Gastroesophageal sphincter (tissue), 4 donors: ENCODE results near the gene ZKSCAN3. TPM values are rescaled to one million over a fixed set of nuclear protein-coding genes. Genes with fewer than 3 reads are reported as not detected.
"Not testable (repeated sequence)": the region's sequence is repeated elsewhere in the genome, so short reads cannot be mapped to it uniquely, and the experiment has no call there.

Experiments
- ATAC-seq: fragments of 150-250 bp; one replicate; pipeline ENCODE4 v1.9.1; 2016; ENCODE audit warnings: mild to moderate bottlenecking, moderate library complexity
- H3K27ac ChIP-seq, 4 donors: fragments of 200-600 bp; sonication (generic) in 3 of 4; 1 replicate in 3 of 4; 2 replicates in 1 of 4; pipeline ENCODE4 v1.5.1; 2016 to 2019
- H3K27me3 ChIP-seq: fragments of 200-600 bp; sonication (generic); one replicate; pipeline ENCODE4 v1.5.1; 2019
- H3K36me3 ChIP-seq, 2 donors: fragments of 200-600 bp; sonication (generic); one replicate each; pipeline ENCODE4 v1.5.1; 2019; ENCODE audit warnings: control low read depth in 1 of 2
- H3K4me1 ChIP-seq, 3 donors: fragments of 200-600 bp; sonication (generic); 1 replicate in 2 of 3; 2 replicates in 1 of 3; pipeline ENCODE4 v1.5.1; 2016 to 2019; ENCODE audit warnings: control low read depth in 2 of 3
- H3K4me3 ChIP-seq, 2 donors: fragments of 200-600 bp; sonication (generic); one replicate each; pipeline ENCODE4 v1.5.1; 2019; ENCODE audit warnings: mild to moderate bottlenecking in 1 of 2, moderate library complexity in 1 of 2
- H3K9me3 ChIP-seq, 3 donors: fragments of 200-600 bp; sonication (generic); one replicate each; pipeline ENCODE4 v1.5.1; 2017 to 2019; ENCODE audit warnings: control low read depth in 2 of 3
- CTCF ChIP-seq, 4 experiments: fragments of 200-600 bp in 2 of 4; fragments of 450-650 bp in 2 of 4; sonication (generic) in 1 of 4; IDR thresholded peaks; one replicate each; pipeline ENCODE4 v1.5.1; 2017 to 2019; ENCODE audit warnings: antibody characterized with exemption in 4 of 4, mild to moderate bottlenecking in 2 of 4, moderate library complexity in 2 of 4
- EP300 ChIP-seq: sonication (generic); formaldehyde crosslinking; IDR thresholded peaks from one replicate; pipeline ENCODE4 v1.6.1; 2017; ENCODE audit warnings: antibody characterized with exemption, mild to moderate bottlenecking
- POLR2A ChIP-seq, 2 donors: fragments of 450-650 bp; IDR thresholded peaks; one replicate each; pipeline ENCODE4 v1.6.1; 2017; ENCODE audit warnings: antibody characterized with exemption in 2 of 2, mild to moderate bottlenecking in 2 of 2, moderate library complexity in 1 of 2
- POLR2AphosphoS5 ChIP-seq: sonication (generic); formaldehyde crosslinking; IDR thresholded peaks from one replicate; pipeline ENCODE4 v1.6.1; 2017; ENCODE audit warnings: antibody characterized with exemption
- WGBS, 2 donors: methylation state at CpG; one replicate each; pipeline ENCODE4 v1.1.5; 2018; ENCODE audit warnings: low coverage in 1 of 2; 5-methylcytosine and 5-hydroxymethylcytosine counted together
- total RNA-seq, 4 donors: library from RNA; depleted of rRNA; stranded (reverse); fragments of >200 nt; gene quantifications; one replicate each; pipeline ENCODE4 v1.1.0, GENCODE V29; 2016

Gene ZKSCAN3
- total RNA-seq, 4 donors from 2014 or later, result 4.4 to 9.8 (median 6.9) TPM

- H3K27ac ChIP-seq, result no peak overlapping the region
- TF ChIP-seq EP300 (no peak), CTCF (IDR thresholded peaks at IDR 0.05) (no peak), POLR2AphosphoS5 (no peak), POLR2A (IDR thresholded peaks at IDR 0.05) (no peak)
- WGBS, 2 donors, result 83 to 85% methylated on average over 1 to 2 of the region's 3 CpGs
- no peak overlapping the region for H3K4me3 ChIP-seq
- ATAC-seq, result no peak
- peaks cover 0 to 22% of the 10 kb centered on the region in 2 donors for H3K36me3 ChIP-seq
- no peaks in the 10 kb centered on the region for H3K4me1 ChIP-seq
- no peaks in the 10 kb centered on the region for H3K27me3 ChIP-seq
- H3K9me3 ChIP-seq, result peaks cover 0 to 23% (median 0%) of the 10 kb centered on the region in 3 donors
Observed at GRCh38 chr6:28315628-28316027, 34.1 kb upstream of the ZKSCAN3 start.

GRCh38 chr6:28317866-28318265 is 31.9 kb upstream of the ZKSCAN3 start:
- peaks cover 0 to 20% (median 0%) of the 10 kb centered on the region in 3 donors for H3K9me3 ChIP-seq
- H3K4me1 ChIP-seq, H3K4me3 ChIP-seq, H3K27ac ChIP-seq, ATAC-seq, H3K27me3 ChIP-seq: not testable (repeated sequence)
- WGBS, 2 donors, result 71 to 83% methylated on average over 1 to 2 of the region's 8 CpGs
- peaks cover 0 to 35% of the 10 kb centered on the region in 2 donors for H3K36me3 ChIP-seq

- H3K4me1 ChIP-seq, result no peaks in the 10 kb centered on the region
- 63 to 94% methylated on average over 2 to 3 of the region's 3 CpGs for WGBS, 2 donors
- no peak overlapping the region for H3K4me3 ChIP-seq
- H3K36me3 ChIP-seq, result peaks cover 8 to 69% of the 10 kb centered on the region in 2 donors
- no peak for ATAC-seq
- TF ChIP-seq POLR2AphosphoS5 (no peak), CTCF (IDR thresholded peaks at IDR 0.05) (no peak), EP300 (no peak), POLR2A (IDR thresholded peaks at IDR 0.05) (no peak)
- no peaks in the 10 kb centered on the region for H3K27me3 ChIP-seq
- H3K27ac ChIP-seq, result no peak overlapping the region
- H3K9me3 ChIP-seq, result peaks cover 0 to 65% (median 3%) of the 10 kb centered on the region in 3 donors
Observed at GRCh38 chr6:28322661-28323060, 27.1 kb upstream of the ZKSCAN3 start.

GRCh38 chr6:28323813-28324424 is 25.8 kb upstream of the ZKSCAN3 start:
- no peak overlapping the region for H3K27ac ChIP-seq
- H3K4me1 ChIP-seq, result no peaks in the 10 kb centered on the region
- TF ChIP-seq CTCF (IDR thresholded peaks at IDR 0.05) (no peak), POLR2A (IDR thresholded peaks at IDR 0.05) (no peak), POLR2AphosphoS5 (no peak), EP300 (no peak)
- no peak overlapping the region for H3K4me3 ChIP-seq
- no CpG with 5 or more reads among the region's 1 CpG for WGBS, 2 donors
- no peak for ATAC-seq
- peaks cover 10 to 80% of the 10 kb centered on the region in 2 donors for H3K36me3 ChIP-seq
- no peaks in the 10 kb centered on the region for H3K27me3 ChIP-seq
- peaks cover 0 to 77% (median 3%) of the 10 kb centered on the region in 3 donors for H3K9me3 ChIP-seq

GRCh38 chr6:28326371-28326948 is 23.3 kb upstream of the ZKSCAN3 start:
- 96 to 98% methylated on average over 5 of the region's 7 CpGs for WGBS, 2 donors
- Histone ChIP-seq H3K36me3 (peaks cover 12 to 76% of the 10 kb centered on the region in 2 donors), H3K4me3 (no peak overlapping the region), H3K9me3 (peaks cover 0 to 62% (median 3%) of the 10 kb centered on the region in 3 donors), H3K27me3 (no peaks in the 10 kb centered on the region), H3K27ac (no peak overlapping the region), H3K4me1 (no peaks in the 10 kb centered on the region)
- ATAC-seq, result no peak
- TF ChIP-seq CTCF (IDR thresholded peaks at IDR 0.05) (no peak), POLR2A (IDR thresholded peaks at IDR 0.05) (no peak), EP300 (no peak), POLR2AphosphoS5 (no peak)
